HG03432 (cell line): ENCODE data around the gene IQCF2.
"Not testable (repeated sequence)": the region's sequence is repeated elsewhere in the genome, so short reads cannot be mapped to it uniquely, and the experiment has no call there.

Source experiments
- ATAC-seq: cut with Tn5 transposase; IDR thresholded peaks from one replicate; pipeline ENCODE4 v1.9.1; 2021; ENCODE audit warnings: mild to moderate bottlenecking, moderate library complexity; ENCODE audit not compliant: unreplicated experiment

Gene IQCF2

DNA sequence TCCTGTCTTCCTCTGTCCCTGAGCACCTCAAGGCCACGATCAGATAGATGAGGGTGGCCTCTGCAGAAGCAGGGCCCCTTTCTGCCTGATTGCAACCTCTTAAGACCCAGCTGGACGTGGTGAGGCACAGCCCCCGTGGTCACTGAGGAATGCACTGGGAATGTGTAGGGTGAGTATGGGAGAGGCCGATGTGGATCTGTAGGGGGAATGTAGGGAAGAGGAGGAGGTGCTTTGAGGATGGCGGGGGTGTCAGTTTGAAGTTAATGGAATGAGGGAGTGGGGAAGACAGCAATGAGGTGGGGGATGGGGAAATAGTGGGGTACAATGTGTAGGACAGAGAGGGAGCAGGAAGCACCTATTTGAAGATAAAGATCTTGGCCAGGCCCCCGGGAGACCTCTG lies 14.8 kb downstream of the IQCF2 start:
- ATAC-seq: no peak

DNA sequence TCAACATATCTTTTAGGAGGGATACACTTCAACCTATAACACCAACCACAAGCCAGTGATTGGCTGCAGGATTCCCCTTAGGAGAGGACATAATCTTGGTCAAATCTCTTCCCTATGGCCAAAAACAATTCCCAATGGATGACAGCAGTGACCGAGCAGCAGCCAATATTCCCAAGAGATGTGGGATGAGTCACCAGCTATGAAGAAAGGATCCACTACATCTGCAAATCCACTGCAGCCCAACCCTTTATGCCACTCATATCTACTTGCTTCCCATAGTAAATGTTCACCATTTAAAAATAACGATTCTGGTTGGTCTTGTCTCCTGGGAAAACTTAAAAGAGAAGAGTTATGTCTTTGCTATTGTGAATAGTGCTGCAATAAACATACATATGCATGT lies 18.5 kb downstream of the IQCF2 start:
- no peak for ATAC-seq

DNA sequence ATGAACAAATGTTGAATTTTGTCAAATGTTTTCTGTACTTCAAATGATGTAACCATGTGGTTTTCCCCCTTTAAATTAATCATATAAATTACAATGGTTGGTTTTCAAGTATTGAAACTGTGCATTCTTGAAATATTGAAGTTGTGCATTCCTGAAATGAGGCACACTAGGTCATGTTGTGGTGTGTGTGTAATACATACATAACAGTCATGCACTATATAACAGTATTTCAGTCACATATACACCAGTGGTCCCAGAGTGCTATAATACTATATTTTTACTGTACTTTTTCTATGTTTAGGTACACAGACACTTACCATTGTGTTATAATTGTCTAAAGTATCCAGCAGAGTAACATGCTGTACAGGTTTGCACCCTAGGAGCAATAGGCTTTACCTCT lies 25.0 kb downstream of the IQCF2 start:
- no peak for ATAC-seq

DNA sequence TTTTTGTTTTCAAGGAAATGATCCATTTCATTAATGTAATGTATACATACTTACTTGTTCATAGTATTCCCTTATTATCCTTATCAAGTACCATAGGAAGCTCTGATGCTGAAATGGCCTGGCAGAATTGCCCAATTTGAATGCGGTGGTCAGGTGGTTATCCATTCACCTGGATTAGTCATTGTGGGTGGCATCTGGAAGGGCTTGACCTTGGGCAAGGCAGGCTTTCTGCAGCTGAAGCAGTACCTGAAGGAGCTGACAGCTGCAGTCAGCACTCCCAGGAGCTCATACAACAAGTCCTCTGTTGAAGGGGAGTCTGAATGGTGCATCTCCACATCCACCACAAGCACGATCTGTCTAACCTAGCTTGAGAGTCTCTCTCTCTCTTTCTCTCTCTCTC lies 26.2 kb downstream of the IQCF2 start:
- ATAC-seq: no peak

DNA sequence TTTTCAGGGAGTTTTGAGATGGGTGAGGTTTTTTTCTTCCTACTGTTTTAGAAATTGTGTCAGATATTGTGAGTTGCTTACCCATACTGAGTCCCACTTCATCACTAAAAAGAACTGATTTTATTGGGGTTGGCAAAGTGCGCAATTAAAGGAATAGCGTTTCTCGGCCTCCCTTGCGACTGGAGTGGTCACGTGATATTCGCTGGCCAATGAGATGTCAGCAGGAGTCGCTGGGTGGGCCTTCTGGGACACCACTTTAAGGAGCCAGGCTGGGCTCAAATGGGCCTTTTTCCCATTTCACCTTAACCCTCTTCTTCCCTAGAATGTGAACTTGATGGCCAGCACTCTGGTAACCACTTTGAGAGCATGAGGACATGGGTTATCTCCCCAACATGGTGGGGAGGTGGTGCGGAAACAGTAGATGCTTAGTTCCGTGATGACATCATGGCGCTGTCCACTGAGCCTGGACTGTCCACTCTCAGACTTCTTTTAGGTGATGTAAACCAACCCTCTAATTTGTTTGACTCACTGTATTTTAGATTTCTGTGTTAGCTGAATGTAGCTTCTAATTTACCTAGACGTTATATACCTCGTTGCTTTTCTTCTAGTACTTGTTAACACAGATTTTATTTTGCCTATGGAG lies 27.2 kb downstream of the IQCF2 start:
- no peak for ATAC-seq

DNA sequence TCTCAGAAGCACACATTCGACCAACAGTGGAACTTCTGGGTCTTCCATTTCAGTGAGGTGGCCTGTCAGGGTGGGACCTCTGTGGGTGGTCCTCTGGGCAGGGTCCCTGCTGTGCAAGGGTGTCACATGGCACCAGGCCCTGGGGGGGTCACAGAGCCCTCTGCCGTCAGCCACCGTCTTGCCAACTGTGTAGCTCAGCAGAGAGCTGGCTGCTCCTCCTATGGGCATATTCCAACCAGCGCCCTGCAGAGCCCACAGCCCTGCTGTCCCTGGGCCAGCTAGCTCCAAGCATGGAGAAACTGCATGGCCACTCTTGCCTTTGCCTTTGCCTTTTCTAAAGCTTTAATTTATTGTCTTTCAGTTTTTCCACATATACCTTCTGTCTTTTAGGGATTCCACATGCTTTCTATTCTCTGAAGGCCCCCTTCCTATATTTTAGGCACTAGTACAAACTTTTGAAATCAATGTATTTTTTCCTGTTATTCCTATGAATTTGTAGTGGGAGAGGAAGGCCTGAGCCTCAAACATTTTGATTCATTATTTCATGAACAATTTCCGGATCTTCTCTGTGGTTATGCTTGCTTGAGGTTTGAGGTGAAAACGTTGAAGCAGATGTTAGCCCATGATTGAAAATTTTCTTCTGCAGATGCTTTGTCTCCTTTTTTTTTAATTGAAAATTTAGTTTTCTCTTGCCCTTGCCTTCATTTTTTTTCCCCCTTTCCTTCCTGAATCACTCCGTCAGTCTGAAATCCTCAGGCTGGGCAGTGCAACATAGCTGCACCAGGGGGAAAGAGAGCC lies 30.0 kb downstream of the IQCF2 start:
- ATAC-seq: no peak

DNA sequence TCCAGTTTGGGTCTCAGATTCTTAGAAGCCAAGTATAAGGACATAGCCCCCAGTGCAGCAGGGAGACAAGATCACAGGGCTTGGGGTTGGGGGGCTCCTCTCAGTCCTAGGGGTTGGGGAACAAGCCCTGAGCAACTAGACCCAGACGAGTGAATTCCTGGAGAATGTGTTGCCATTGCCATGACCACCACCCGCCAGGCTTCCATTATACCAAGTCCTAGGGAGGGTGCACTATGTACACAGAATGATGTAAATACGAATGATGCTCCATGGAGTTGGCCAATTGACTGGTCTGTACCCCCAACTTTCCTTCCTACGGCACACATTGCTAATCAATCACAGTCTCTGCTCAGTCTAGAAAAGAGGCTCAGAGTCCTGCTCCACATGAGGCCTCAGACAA lies 33.0 kb downstream of the IQCF2 start:
- no peak for ATAC-seq

DNA sequence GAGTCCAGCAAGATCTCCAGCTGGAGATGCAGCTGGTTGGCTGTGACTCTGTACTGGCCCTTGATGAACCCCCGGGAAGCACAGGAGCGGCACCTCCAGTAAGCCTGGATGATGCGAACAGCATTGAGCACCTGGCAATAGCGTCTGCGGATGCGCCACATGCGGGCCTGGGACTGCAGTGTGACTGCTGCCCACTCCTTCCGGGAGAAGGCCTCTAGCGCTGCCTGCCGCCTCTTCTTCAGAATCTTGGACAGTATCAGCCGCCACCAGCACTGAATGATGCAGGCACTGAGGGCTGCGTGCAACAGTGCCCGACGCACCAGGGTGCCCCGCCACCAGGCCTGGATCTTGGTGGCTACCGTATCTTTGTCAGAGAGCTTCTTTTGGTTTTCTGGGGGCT lies 33.5 kb downstream of the IQCF2 start:
- ATAC-seq: no peak

DNA sequence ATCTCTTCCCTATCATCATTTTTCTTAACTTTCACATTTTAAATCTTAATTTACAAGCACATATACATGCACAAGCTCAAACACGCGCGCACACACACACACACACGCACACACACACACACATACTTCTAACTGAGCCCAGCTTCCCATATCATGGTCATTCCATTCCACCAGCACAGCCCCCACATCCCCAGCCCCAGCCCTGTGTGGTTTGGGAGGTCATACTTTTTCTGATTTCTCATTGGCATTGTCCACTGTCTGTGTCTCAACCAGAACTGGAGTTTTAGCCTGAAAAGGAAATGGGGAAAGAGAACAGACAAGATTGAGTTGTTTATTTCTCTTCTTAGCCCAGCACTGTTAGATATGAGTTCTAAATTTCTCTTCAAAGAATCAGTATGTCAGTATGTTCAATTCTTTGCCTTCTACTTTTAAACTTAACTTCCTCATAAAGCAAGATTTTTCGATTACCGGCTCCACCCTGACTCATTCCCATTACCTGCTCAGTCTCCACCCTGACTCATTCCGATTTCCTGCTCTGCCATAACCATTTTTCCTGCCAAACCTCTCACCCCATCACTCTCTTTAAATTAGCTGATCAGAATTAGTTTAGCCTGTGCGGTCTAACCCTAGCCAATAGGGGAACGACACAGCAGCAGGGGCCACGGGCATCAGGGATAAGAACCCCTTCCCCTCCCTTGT lies 35.3 kb downstream of the IQCF2 start:
- ATAC-seq: no peak

DNA sequence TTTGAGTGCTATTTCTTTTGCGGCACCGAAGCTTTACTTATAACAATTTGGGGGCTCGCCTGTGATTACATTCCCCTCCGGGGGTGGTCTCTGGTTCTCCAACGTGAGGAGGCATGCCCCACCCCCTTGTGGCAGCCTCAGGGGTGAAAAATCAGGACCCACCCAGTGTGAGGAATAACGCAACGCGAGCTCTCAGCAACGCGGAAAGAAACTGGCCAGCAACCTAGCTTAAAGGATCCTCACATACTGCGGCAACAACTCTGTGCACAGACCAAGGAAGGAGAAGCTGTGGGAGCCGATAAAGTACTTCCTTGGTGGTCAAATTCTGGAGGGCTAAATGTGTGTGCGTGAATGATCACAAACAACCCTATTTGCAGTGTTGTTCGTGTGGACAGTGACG lies 36.0 kb downstream of the IQCF2 start:
- no peak for ATAC-seq

DNA sequence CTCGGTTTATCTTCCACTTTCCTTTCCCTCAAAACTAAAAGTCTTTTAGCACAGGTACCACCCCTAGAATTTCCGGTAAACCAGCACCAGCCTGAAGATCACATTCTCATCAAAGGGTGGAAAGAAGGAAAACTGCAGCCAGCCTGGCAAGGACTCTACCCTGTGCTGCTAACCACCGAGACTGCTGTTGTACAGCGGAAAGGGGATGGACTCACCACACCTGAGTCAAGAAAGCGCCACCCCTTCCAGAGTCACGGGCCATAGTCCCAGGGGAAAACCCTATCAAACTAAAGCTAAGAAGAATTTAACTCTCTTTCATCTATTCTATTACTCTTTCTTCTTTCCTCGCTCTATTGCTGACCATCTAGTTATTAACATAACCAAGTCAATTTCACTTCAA lies 38.6 kb downstream of the IQCF2 start:
- ATAC-seq: not testable (repeated sequence)

DNA sequence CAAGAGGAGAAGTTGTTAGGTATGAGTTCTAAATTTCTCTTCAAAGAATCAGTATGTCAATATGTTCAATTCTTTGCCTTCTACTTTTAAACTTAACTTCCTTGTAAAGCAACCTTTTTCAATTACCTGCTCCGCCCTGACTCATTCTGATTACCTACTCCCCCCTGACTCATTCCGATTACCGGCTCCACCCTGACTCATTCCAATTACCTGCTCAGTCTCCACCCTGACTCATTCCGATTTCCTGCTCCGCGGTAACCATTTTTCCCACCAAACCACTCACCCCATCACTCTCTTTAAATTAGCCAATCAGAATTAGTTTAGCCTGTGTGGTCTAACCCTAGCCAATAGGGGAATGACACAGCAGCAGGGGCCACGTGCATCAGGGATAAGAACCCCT lies 40.9 kb downstream of the IQCF2 start:
- ATAC-seq: not testable (repeated sequence)

DNA sequence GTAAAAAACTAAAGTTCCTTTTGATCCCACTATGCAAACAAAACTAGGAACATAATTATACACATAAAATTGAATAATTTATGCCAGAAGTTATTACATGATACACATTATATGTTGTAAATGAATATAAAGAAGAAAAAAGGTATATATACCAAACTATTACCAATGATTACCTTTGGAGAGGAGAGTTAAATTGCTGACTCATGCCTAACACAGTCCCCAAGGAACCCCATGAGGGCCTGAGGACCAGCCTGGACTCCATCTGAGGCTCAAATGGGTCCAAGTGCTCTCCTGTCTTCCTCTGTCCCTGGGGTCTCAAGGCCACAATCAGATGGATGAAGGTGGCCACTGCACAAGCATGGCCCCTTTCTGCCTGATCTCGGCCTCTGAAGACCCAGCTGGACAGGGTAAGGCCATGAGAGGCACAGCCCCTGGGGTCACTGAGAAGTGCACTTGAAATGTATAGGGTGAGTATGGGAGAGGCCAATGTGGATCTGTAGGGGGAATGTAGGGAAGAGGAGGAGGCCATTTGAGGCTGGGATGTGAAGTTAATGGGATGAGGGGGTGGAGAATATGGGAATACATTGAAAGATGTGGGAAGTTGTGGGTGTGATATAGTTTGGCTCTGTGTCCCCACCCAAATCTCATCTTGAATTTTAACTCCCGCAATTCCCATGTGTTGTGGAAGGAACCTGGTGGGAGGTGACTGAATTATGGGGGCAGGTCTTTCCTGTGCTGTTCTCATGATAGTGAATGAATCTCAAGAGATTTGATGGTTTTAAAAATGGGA lies 42.8 kb downstream of the IQCF2 start:
- ATAC-seq: no peak

DNA sequence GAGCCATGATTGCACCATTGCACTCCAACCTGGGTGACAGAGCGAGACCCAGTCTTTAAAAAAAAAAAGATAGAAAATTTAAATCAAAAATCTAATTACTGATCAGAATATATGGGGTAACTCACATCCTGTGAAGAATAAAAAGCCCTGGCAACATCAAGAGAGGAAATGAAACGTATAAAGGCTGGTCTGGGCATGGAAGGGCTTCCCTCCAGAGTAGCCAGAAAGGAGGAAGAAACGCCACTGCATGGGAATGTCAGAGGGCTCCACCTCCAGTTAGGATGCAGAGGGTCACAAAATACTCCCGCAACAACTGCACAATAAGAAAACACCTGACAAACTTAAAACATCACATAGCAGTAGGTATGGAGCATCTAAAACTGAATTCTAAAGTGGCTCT lies 46.6 kb downstream of the IQCF2 start:
- ATAC-seq: no peak
